Parathyroid adenoma (tissue), 2 donors: ENCODE results near the gene BLTP2.

ENCODE experiments used
- H2AFZ ChIP-seq: fragments of 300-600 bp; sonication (generic); one replicate; pipeline ENCODE4 v1.7.0; 2017; ENCODE audit warnings: antibody characterized with exemption, mild to moderate bottlenecking
- H3K27ac ChIP-seq: fragments of 300-600 bp; sonication (generic); one replicate; pipeline ENCODE4 v1.7.0; 2017
- H3K27me3 ChIP-seq: fragments of 300-600 bp; sonication (generic); one replicate; pipeline ENCODE4 v1.7.0; 2017; ENCODE audit warnings: low read length; ENCODE audit not compliant: control insufficient read depth, insufficient read depth
- H3K36me3 ChIP-seq: fragments of 300-600 bp; sonication (generic); one replicate; pipeline ENCODE4 v1.7.0; 2017; ENCODE audit warnings: low read length; ENCODE audit not compliant: control insufficient read depth, insufficient read depth
- H3K4me1 ChIP-seq: fragments of 300-600 bp; sonication (generic); one replicate; pipeline ENCODE4 v1.7.0; 2017; ENCODE audit warnings: control low read depth
- H3K4me2 ChIP-seq: fragments of 300-600 bp; sonication (generic); one replicate; pipeline ENCODE4 v1.7.0; 2017; ENCODE audit warnings: low read length
- H3K4me3 ChIP-seq: fragments of 300-600 bp; sonication (generic); one replicate; pipeline ENCODE4 v1.7.0; 2017; ENCODE audit warnings: low read depth, low read length
- H3K79me2 ChIP-seq: fragments of 300-600 bp; sonication (generic); one replicate; pipeline ENCODE4 v1.7.0; 2017; ENCODE audit warnings: control low read depth
- H3K9ac ChIP-seq: fragments of 300-600 bp; sonication (generic); one replicate; pipeline ENCODE4 v1.7.0; 2017; ENCODE audit warnings: mild to moderate bottlenecking
- H3K9me3 ChIP-seq: fragments of 300-600 bp; sonication (generic); one replicate; pipeline ENCODE4 v1.7.0; 2017; ENCODE audit warnings: low read length; ENCODE audit not compliant: control insufficient read depth
- TF ChIP-seq, protein P1 (sequence below): fragments of 300-600 bp; sonication (generic); IDR thresholded peaks from one replicate; pipeline ENCODE4 v1.7.0; 2017; ENCODE audit warnings: antibody characterized with exemption, mild to moderate bottlenecking
- donor health status: primary hyperparathyroidism.

BLTP2 gene

DNA sequence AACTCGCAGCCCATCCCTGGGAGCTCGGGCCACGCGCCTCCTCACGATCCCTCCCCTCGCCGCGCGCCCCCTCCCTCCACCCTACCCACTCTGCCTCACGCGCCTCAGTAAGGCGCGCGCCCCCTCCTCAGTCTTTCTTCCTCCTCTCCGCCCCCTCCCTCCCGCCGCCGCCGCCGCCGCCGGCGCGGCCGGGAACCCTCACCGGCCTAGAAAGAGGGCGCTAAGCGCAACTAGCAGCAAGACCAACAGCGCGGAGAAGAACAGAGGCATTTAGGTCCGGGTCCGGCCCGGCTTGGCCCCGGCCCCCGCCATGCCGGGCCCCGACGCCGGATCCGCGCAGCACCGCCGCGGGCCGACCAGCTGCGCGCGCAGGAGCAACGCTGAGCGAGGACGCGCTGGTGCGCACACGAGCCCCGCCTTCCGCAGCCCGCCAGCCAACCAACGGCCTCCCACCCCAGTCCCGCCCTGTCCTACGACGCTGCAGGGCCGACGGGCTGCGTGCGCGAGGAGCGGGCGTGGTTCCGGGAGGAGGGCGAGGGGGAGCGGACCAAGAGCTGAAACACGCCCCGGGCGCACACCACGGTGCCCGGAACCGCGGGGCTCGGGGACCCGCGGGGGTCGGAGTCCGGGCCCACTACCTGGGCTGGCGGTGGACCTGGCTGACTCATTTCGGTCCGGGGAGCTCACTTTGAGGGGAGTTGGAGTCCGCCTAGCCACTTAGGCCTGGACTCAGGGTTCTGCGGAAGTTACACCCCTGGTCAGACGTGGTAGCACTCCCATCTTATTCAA, at the start of gene BLTP2:
Gene BLTP2, minus strand, starts transcription at position 372 of the 789 bp plus-strand sequence. Its CDS starts 102 bp downstream, at position 270.
- H3K4me1 ChIP-seq: peaks cover 16% of the 10 kb centered on the region
- no peaks in the 10 kb centered on the region for H3K36me3 ChIP-seq
- TF ChIP-seq, protein P1, sequence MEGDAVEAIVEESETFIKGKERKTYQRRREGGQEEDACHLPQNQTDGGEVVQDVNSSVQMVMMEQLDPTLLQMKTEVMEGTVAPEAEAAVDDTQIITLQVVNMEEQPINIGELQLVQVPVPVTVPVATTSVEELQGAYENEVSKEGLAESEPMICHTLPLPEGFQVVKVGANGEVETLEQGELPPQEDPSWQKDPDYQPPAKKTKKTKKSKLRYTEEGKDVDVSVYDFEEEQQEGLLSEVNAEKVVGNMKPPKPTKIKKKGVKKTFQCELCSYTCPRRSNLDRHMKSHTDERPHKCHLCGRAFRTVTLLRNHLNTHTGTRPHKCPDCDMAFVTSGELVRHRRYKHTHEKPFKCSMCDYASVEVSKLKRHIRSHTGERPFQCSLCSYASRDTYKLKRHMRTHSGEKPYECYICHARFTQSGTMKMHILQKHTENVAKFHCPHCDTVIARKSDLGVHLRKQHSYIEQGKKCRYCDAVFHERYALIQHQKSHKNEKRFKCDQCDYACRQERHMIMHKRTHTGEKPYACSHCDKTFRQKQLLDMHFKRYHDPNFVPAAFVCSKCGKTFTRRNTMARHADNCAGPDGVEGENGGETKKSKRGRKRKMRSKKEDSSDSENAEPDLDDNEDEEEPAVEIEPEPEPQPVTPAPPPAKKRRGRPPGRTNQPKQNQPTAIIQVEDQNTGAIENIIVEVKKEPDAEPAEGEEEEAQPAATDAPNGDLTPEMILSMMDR: no peak

DNA sequence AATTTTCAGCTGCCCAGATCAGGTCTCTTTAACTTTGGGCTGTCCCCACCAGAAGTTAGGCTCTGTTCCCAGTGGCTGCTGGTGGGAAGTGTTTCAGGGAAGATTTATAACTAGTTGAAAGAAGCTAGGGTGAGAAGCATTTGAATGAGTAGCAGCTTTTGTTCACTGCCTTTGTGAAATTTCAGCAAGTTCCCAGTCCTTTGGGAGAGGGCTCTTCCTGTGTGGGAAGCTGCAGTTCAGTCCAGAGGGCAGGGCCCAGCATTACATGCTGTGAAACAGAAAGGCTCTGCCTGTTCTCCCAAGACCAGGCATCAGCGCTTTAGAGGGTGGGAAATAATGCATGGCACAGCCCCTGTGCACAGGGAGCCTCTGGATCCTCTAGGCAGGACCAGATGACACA, 48.9 kb upstream of the BLTP2 start:
- no peaks in the 10 kb centered on the region for H3K27me3 ChIP-seq
- H3K4me2 ChIP-seq: no peak overlapping the region
- no peak overlapping the region for H3K27ac ChIP-seq
- H3K4me1 ChIP-seq: no peaks in the 10 kb centered on the region
- no peak overlapping the region for H2AFZ ChIP-seq
- no peak overlapping the region for H3K4me3 ChIP-seq
- peaks cover 3% of the 10 kb centered on the region for H3K79me2 ChIP-seq
- H3K9me3 ChIP-seq: no peaks in the 10 kb centered on the region
- no peak overlapping the region for H3K9ac ChIP-seq
- H3K36me3 ChIP-seq: no peaks in the 10 kb centered on the region
- TF ChIP-seq, protein P1: no peak

More for the DNA sequence above, at the start of gene BLTP2:
- Histone ChIP-seq H2AFZ (peak within 1 kb of the TSS; percentile 91), H3K27ac (peak within 1 kb of the TSS; percentile 88), H3K27me3 (no peaks in the 10 kb centered on the region), H3K79me2 (peaks cover 27% of the 10 kb centered on the region), H3K4me3 (peak within 1 kb of the TSS; percentile 63), H3K9ac (peak within 1 kb of the TSS; percentile 64), H3K4me2 (peak within 1 kb of the TSS; percentile 93), H3K9me3 (no peaks in the 10 kb centered on the region)

DNA sequence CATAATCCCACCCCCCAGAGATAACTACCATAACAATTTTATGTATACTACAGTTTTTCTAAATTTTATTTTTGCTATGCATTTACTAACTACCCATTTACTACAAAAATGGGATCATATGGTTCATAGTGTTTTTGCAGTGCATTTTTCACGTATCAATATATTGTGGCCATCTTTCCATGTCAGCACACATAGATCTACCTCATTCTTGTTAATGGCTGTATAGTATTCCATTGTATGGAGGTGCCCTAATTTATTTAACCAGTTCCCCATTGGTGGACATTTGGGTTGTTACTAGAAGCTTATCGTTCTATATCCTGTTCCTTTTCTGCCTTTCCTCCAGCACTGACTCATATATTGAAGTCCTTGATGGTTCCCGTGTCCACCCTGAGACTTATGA, 44.1 kb upstream of the BLTP2 start:
- Histone ChIP-seq H3K9ac (no peak overlapping the region), H3K36me3 (no peaks in the 10 kb centered on the region), H3K4me2 (no peak overlapping the region), H2AFZ (no peak overlapping the region), H3K27ac (no peak overlapping the region), H3K4me1 (no peaks in the 10 kb centered on the region), H3K9me3 (no peaks in the 10 kb centered on the region), H3K79me2 (peaks cover 3% of the 10 kb centered on the region), H3K4me3 (no peak overlapping the region), H3K27me3 (no peaks in the 10 kb centered on the region)
- TF ChIP-seq, protein P1: no peak

DNA sequence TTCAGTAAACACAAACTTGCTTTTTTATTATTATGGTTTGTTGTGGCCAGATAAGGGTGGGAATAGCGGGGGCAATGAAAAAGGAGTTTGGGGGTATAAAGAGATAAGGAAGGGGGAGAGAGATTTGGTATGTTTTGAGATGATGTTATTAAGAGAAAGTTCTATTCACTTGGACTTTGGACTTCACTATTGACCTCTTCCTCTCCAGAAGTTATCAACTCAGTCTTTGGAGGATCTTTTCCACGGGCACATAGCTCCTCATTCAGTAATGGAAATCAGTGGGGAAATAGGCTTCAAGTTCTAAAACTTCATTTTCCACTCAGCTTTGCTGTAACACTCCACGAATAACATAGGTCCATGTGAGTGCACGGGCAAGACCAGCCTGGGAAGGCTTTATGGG, 43.5 kb upstream of the BLTP2 start:
- Histone ChIP-seq H3K9ac (no peak overlapping the region), H3K4me1 (no peaks in the 10 kb centered on the region), H3K4me2 (no peak overlapping the region), H3K9me3 (no peaks in the 10 kb centered on the region), H3K36me3 (no peaks in the 10 kb centered on the region), H3K27ac (no peak overlapping the region), H3K27me3 (no peaks in the 10 kb centered on the region), H3K4me3 (no peak overlapping the region), H2AFZ (no peak overlapping the region), H3K79me2 (peaks cover 3% of the 10 kb centered on the region)
- TF ChIP-seq, protein P1: no peak

DNA sequence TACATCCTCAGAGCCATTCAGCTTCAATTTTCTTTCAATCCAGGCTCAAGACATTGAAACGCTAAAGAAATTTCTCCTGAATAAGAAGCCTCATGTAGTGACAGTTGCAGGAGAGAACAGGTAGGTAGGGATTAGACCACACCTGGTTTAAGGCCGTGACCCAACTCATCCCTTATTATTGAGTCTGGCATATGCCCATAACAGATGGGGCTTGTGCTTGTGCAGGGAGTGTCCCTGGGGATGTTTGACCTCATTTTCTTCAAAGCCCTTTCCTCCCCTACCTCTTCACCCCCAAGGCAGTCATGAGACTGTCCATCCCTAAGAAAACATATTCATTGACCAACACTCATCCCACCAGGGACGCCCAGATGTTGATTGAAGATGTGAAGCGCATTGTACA, 41.3 kb upstream of the BLTP2 start:
- H3K36me3 ChIP-seq: no peaks in the 10 kb centered on the region

More for the DNA sequence above, 41.3 kb upstream of the BLTP2 start:
- Histone ChIP-seq H3K9ac (no peak overlapping the region), H3K9me3 (no peaks in the 10 kb centered on the region), H2AFZ (no peak overlapping the region), H3K4me3 (no peak overlapping the region), H3K4me2 (no peak overlapping the region), H3K4me1 (no peaks in the 10 kb centered on the region), H3K27me3 (no peaks in the 10 kb centered on the region), H3K27ac (no peak overlapping the region), H3K79me2 (peaks cover 3% of the 10 kb centered on the region)
- TF ChIP-seq, protein P1: no peak
